Measurements from ENCODE around the gene TM4SF5. TPM values are rescaled to one million over a fixed set of nuclear protein-coding genes. Genes with fewer than 3 reads are reported as not detected.

TM4SF5 gene
- total and polyA plus RNA-seq, 2 experiments from 2014 or later, result not detected

DNA sequence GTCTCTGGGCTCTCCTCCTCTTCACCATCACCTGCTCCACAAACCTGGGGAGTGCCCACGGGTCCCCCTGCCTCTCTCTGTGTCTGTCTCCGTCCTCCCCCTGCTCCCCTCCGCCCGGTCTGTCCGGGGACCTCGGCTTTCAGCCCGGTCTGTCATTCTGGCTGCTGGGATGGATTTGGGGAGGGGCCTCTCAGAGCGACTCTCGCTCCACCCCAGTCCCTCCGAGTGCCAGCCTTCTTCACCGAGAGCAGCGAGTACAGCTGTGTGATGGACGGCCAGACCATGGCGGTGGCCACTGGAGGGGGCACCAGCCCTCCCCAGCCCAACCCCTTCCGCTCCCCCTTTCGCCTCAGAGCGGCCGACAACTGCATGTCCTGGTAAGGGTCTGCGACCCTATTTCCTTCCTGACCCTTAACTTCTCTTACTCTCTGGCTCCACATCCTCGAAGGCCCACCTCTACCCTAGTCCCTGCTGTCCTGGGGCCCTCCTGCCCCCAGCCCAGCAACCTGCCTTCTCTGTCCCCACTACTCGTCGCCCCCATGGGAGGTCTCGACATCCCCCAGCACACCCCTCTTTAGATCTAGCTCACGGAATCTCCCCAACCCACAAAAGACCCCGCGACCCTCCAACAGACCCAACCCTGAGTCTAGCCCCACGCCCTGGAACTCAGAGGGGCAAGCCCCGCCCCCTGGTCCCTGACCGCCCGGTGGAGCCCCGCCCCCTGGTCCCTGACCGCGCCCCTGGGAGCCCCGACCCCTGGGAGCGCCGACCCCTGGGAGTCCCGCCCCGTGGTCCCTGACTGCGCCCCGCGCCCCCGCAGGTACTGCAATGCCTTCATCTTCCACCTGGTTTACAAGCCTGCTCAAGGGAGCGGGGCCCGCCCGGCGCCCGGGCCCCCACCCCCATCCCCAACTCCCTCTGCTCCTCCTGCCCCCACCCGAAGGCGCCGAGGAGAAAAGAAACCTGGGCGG, 26.4 kb upstream of the TM4SF5 start:
- H3K4me3 ChIP-seq, result no peak overlapping the region
- no peak for TF ChIP-seq EZH2 (IDR thresholded peaks at IDR 0.05; ENCODE audit: insufficient read depth, poor library complexity, severe bottlenecking)
- no peak for TF ChIP-seq EZH2phosphoT487 (IDR thresholded peaks at IDR 0.05; ENCODE audit: insufficient read depth, low read depth)
- H3K27ac ChIP-seq, result no peak overlapping the region
- no peaks in the 10 kb centered on the region for H3K9me2 ChIP-seq (ENCODE audit: insufficient read depth)
- no peaks in the 10 kb centered on the region for H3K36me3 ChIP-seq (ENCODE audit: low read depth)
- H3F3A ChIP-seq (ENCODE audit: insufficient read depth), result no peaks in the 10 kb centered on the region
- no peak overlapping the region for H3K9ac ChIP-seq
- H3K4me2 ChIP-seq (ENCODE audit: unreplicated experiment), result no peak overlapping the region
- 9 to 14% methylated on average over 20 to 51 of the region's 51 CpGs for WGBS, 2 experiments (ENCODE audit: low coverage in 1 of 2, low lambda C conversion rate in 2 of 2, missing lambda C conversion rate in 2 of 2)
- H2AFZ ChIP-seq, result no peak overlapping the region
- no peak for DNase-seq
- in situ Hi-C loops (cut with MboI), result no loop called here
- no peaks in the 10 kb centered on the region; the same call in 1 of the 2 replicates for H3K27me3 ChIP-seq (replicated peaks; ENCODE audit: insufficient read depth)
- no peaks in the 10 kb centered on the region for H3K4me1 ChIP-seq (ENCODE audit: insufficient read depth)
- no peaks in the 10 kb centered on the region for H3K79me2 ChIP-seq (ENCODE audit: insufficient read depth)
- no peaks in the 10 kb centered on the region for H3K9me3 ChIP-seq (ENCODE audit: low read depth)
- no peaks in the 10 kb centered on the region for H4K20me1 ChIP-seq (ENCODE audit: insufficient read depth)

DNA sequence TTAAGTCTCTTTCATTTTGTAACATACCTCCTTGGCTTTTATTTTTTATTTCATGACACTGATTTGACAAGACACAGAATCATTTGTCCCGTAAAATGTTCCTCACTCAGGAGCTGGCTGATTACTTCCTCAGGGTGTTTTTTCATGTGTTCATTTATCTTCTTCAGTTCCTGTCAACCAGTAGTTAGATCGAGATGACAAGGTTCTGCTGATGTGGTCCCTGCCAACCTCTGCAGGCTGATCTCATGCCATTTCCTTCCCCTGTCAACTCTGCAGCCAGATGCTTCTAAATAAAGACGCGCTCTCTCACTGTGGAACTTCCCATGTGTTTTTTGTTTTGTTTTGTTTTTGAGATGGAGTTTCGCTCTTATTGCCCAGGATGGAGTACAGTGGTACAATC, 23.8 kb upstream of the TM4SF5 start:
- no peaks in the 10 kb centered on the region for H3K79me2 ChIP-seq (ENCODE audit: insufficient read depth)
- H3K9me3 ChIP-seq (ENCODE audit: low read depth), result no peaks in the 10 kb centered on the region
- no peak overlapping the region for H3K9ac ChIP-seq
- in situ Hi-C loops (cut with MboI), result no loop called here
- H3K36me3 ChIP-seq (ENCODE audit: low read depth), result no peaks in the 10 kb centered on the region
- H3K4me1 ChIP-seq (ENCODE audit: insufficient read depth), result no peaks in the 10 kb centered on the region
- H3K27ac ChIP-seq, result no peak overlapping the region
- H4K20me1 ChIP-seq (ENCODE audit: insufficient read depth), result no peaks in the 10 kb centered on the region
- H3K4me2 ChIP-seq (ENCODE audit: unreplicated experiment), result no peak overlapping the region
- TF ChIP-seq EZH2phosphoT487 (IDR thresholded peaks at IDR 0.05; ENCODE audit: insufficient read depth, low read depth) (no peak), EZH2 (IDR thresholded peaks at IDR 0.05; ENCODE audit: insufficient read depth, poor library complexity, severe bottlenecking) (no peak)
- DNase-seq, result no peak
- no peaks in the 10 kb centered on the region for H3K9me2 ChIP-seq (ENCODE audit: insufficient read depth)
- WGBS, 2 experiments (ENCODE audit: low coverage in 1 of 2, low lambda C conversion rate in 2 of 2, missing lambda C conversion rate in 2 of 2), result 10 to 13% methylated on average over 5 of the region's 5 CpGs
- H3F3A ChIP-seq (ENCODE audit: insufficient read depth), result no peaks in the 10 kb centered on the region
- H2AFZ ChIP-seq, result no peak overlapping the region
- H3K4me3 ChIP-seq, result no peak overlapping the region
- no peaks in the 10 kb centered on the region; the same call in 1 of the 2 replicates for H3K27me3 ChIP-seq (replicated peaks; ENCODE audit: insufficient read depth)

GRCh38 chr17:4748686-4749085, 23.0 kb upstream of the TM4SF5 start:
- Histone ChIP-seq H3K79me2 (ENCODE audit: insufficient read depth) (no peaks in the 10 kb centered on the region), H3K9me3 (ENCODE audit: low read depth) (no peaks in the 10 kb centered on the region), H4K20me1 (ENCODE audit: insufficient read depth) (no peaks in the 10 kb centered on the region), H3K27ac (no peak overlapping the region), H3F3A (ENCODE audit: insufficient read depth) (no peaks in the 10 kb centered on the region), H3K4me1 (ENCODE audit: insufficient read depth) (no peaks in the 10 kb centered on the region), H3K27me3 (replicated peaks; ENCODE audit: insufficient read depth) (peaks cover 2% of the 10 kb centered on the region; the same call in 1 of the 2 replicates), H3K9me2 (ENCODE audit: insufficient read depth) (no peaks in the 10 kb centered on the region), H3K36me3 (ENCODE audit: low read depth) (no peaks in the 10 kb centered on the region), H3K4me3 (no peak overlapping the region), H2AFZ (no peak overlapping the region), H3K9ac (no peak overlapping the region), H3K4me2 (ENCODE audit: unreplicated experiment) (no peak overlapping the region)
- 56 to 59% methylated on average over 4 of the region's 4 CpGs for WGBS, 2 experiments (ENCODE audit: low coverage in 1 of 2, low lambda C conversion rate in 2 of 2, missing lambda C conversion rate in 2 of 2)
- TF ChIP-seq EZH2phosphoT487 (IDR thresholded peaks at IDR 0.05; ENCODE audit: insufficient read depth, low read depth) (no peak), EZH2 (IDR thresholded peaks at IDR 0.05; ENCODE audit: insufficient read depth, poor library complexity, severe bottlenecking) (no peak)
- in situ Hi-C loops (cut with MboI), result no loop called here
- no peak for DNase-seq

GRCh38 chr17:4750606-4751005, 21.1 kb upstream of the TM4SF5 start:
- Histone ChIP-seq H3K4me2 (ENCODE audit: unreplicated experiment) (no peak overlapping the region), H2AFZ (no peak overlapping the region), H3K4me1 (ENCODE audit: insufficient read depth) (no peaks in the 10 kb centered on the region), H3K27ac (no peak overlapping the region), H3K79me2 (ENCODE audit: insufficient read depth) (no peaks in the 10 kb centered on the region), H3K36me3 (ENCODE audit: low read depth) (no peaks in the 10 kb centered on the region), H3K9ac (no peak overlapping the region), H3K9me2 (ENCODE audit: insufficient read depth) (no peaks in the 10 kb centered on the region), H4K20me1 (ENCODE audit: insufficient read depth) (no peaks in the 10 kb centered on the region), H3K9me3 (ENCODE audit: low read depth) (no peaks in the 10 kb centered on the region), H3K4me3 (no peak overlapping the region), H3K27me3 (replicated peaks; ENCODE audit: insufficient read depth) (peaks cover 12% of the 10 kb centered on the region; the same call in 1 of the 2 replicates), H3F3A (ENCODE audit: insufficient read depth) (no peaks in the 10 kb centered on the region)
- in situ Hi-C loops (cut with MboI), result no loop called here
- WGBS, 2 experiments (ENCODE audit: low coverage in 1 of 2, low lambda C conversion rate in 2 of 2, missing lambda C conversion rate in 2 of 2), result 31 to 32% methylated on average over 3 of the region's 3 CpGs
- TF ChIP-seq EZH2 (IDR thresholded peaks at IDR 0.05; ENCODE audit: insufficient read depth, poor library complexity, severe bottlenecking), result no peak
- TF ChIP-seq EZH2phosphoT487 (IDR thresholded peaks at IDR 0.05; ENCODE audit: insufficient read depth, low read depth), result no peak
- DNase-seq, result no peak
